T47D (cell line): ENCODE measurements around the gene SV2B.

Source experiments
- DNase-seq, 2 experiments: peaks; one replicate each; pipeline versions ENCODE4 v3.0.0 to v3.0.0-alpha.2; 2011 to 2012; ENCODE audit warnings: low read depth in 1 of 2, low spot score in 1 of 2
- JUND ChIP-seq: IDR thresholded peaks from 2 replicates; pipeline ENCODE4 v1.6.1; 2012; ENCODE audit warnings: low read depth
- in situ Hi-C: cut with HindIII; loops from 2 replicates; pipeline ENCODE4 v1.10.0; 2016; ENCODE audit warnings: low sequenced_read_pairs, low pct_unique_long_range_greater_than_20kb

The SV2B gene

GRCh38 chr15:91129436-91129835 is 29.4 kb downstream of the SV2B start:
- DNase-seq: no peak
- in situ Hi-C loops: no loop called here
- TF ChIP-seq JUND: no peak

GRCh38 chr15:91132079-91132478 is 32.0 kb downstream of the SV2B start:
- in situ Hi-C loops: no loop called here
- no peak for TF ChIP-seq JUND
- peak in 1 of 2 experiments; percentile 31 for DNase-seq

GRCh38 chr15:91133511-91133910 is 33.5 kb downstream of the SV2B start:
- TF ChIP-seq JUND: no peak
- in situ Hi-C loops: no loop called here
- DNase-seq: no peak

GRCh38 chr15:91135201-91136130 is 35.4 kb downstream of the SV2B start:
- TF ChIP-seq JUND: no peak
- DNase-seq: no peak
- in situ Hi-C loops: no loop called here

GRCh38 chr15:91136386-91136923 is 36.4 kb downstream of the SV2B start:
- TF ChIP-seq JUND: no peak
- in situ Hi-C loops: no loop called here
- DNase-seq: no peak

- in situ Hi-C loops: no loop called here
- DNase-seq: no peak
- TF ChIP-seq JUND: no peak
These were observed 40.5 kb downstream of the SV2B start for GRCh38 chr15:91140601-91141000.

GRCh38 chr15:91141097-91141496 is 41.0 kb downstream of the SV2B start:
- no peak for DNase-seq
- no peak for TF ChIP-seq JUND
- in situ Hi-C loops: no loop called here

GRCh38 chr15:91142106-91142744 is 42.2 kb downstream of the SV2B start:
- DNase-seq: peak; percentile 8 to 60
- in situ Hi-C loops: no loop called here
- TF ChIP-seq JUND: no peak

- DNase-seq: no peak
- in situ Hi-C loops: no loop called here
- no peak for TF ChIP-seq JUND
These were observed 42.9 kb downstream of the SV2B start for GRCh38 chr15:91142946-91143345.

GRCh38 chr15:91146728-91147127 is 46.7 kb downstream of the SV2B start:
- no peak for DNase-seq
- in situ Hi-C loops: no loop called here
- TF ChIP-seq JUND: no peak

GRCh38 chr15:91148243-91148642 is 48.2 kb downstream of the SV2B start:
- in situ Hi-C loops: no loop called here
- TF ChIP-seq JUND: no peak
- DNase-seq: no peak

- in situ Hi-C loops: no loop called here
- TF ChIP-seq JUND: no peak
These were observed 50.6 kb downstream of the SV2B start for GRCh38 chr15:91150502-91151160.

More at GRCh38 chr15:91150502-91151160, 50.6 kb downstream of the SV2B start:
- DNase-seq: no peak
